Activated CD4-positive, CD25-positive, alpha-beta regulatory T cell treated with anti-CD3 and anti-CD28 coated beads, Interleukin-2, amount 50 U/mL, for 16 hours (primary cell): ENCODE measurements around the gene TSPAN17.

ENCODE experiments used
- DNase-seq: peaks from one replicate; pipeline ENCODE4 v3.0.0-alpha.2; 2020; ENCODE audit warnings: low read depth, low spot score

Gene TSPAN17

GRCh38 chr5:176640616-176641015 lies 6.7 kb upstream of the TSPAN17 start:
- no peak for DNase-seq

GRCh38 chr5:176642675-176643490 lies 4.4 kb upstream of the TSPAN17 start:
- DNase-seq = no peak

- DNase-seq = no peak
Observed at GRCh38 chr5:176643491-176644219, 3.6 kb upstream of the TSPAN17 start.

GRCh38 chr5:176644294-176644693 lies 3.0 kb upstream of the TSPAN17 start:
- no peak for DNase-seq

- no peak for DNase-seq
Observed at GRCh38 chr5:176644878-176645670, 2.2 kb upstream of the TSPAN17 start.

GRCh38 chr5:176646049-176646706 lies 1.1 kb upstream of the TSPAN17 start:
- DNase-seq = no peak

GRCh38 chr5:176646707-176647029 lies 616 bp upstream of the TSPAN17 start:
- DNase-seq = no peak

- no peak for DNase-seq
Observed at GRCh38 chr5:176647843-176648473, 674 bp downstream of the TSPAN17 start.

- DNase-seq = no peak
Observed at GRCh38 chr5:176648474-176649194, 1.4 kb downstream of the TSPAN17 start.

- no peak for DNase-seq
Observed at GRCh38 chr5:176650354-176650884, 3.1 kb downstream of the TSPAN17 start.

GRCh38 chr5:176651472-176651980 lies 4.2 kb downstream of the TSPAN17 start:
- no peak for DNase-seq

GRCh38 chr5:176652136-176652535 lies 4.9 kb downstream of the TSPAN17 start:
- no peak for DNase-seq

- DNase-seq = peak; percentile 62
Observed at GRCh38 chr5:176653401-176654385, 6.4 kb downstream of the TSPAN17 start.

- no peak for DNase-seq
Observed at GRCh38 chr5:176654856-176655255, 7.6 kb downstream of the TSPAN17 start.

- no peak for DNase-seq
Observed at GRCh38 chr5:176656467-176656990, 9.2 kb downstream of the TSPAN17 start.

GRCh38 chr5:176658007-176658599 lies 10.8 kb downstream of the TSPAN17 start:
- DNase-seq = peak; percentile 21

GRCh38 chr5:176658817-176659511 lies 11.7 kb downstream of the TSPAN17 start:
- DNase-seq = no peak

GRCh38 chr5:176659512-176659839 lies 12.2 kb downstream of the TSPAN17 start:
- DNase-seq = no peak
